Esophagus squamous epithelium (tissue), 4 donors: ENCODE results near the gene NME7.

Experiments
- CTCF ChIP-seq, 6 experiments: fragments of 450-650 bp in 4 of 6; fragments of 200-600 bp in 2 of 6; sonication (generic) in 2 of 6; IDR thresholded peaks; one replicate each; pipeline ENCODE4 v1.5.1; 2016 to 2019; ENCODE audit warnings: antibody characterized with exemption in 6 of 6, mild to moderate bottlenecking in 4 of 6, moderate library complexity in 4 of 6
- POLR2A ChIP-seq, 4 donors: fragments of 450-650 bp; IDR thresholded peaks; one replicate each; pipeline ENCODE4 v1.6.1; 2017; ENCODE audit warnings: antibody characterized with exemption in 4 of 4, mild to moderate bottlenecking in 4 of 4, moderate library complexity in 3 of 4

GRCh38 chr1:169214598-169214997, 153.0 kb downstream of the NME7 start:
- TF ChIP-seq CTCF (IDR thresholded peaks at IDR 0.05) (no peak), POLR2A (IDR thresholded peaks at IDR 0.05) (no peak)
